ENCODE results near the gene PTHLH. TPM values are rescaled to one million over a fixed set of nuclear protein-coding genes. Genes with fewer than 3 reads are reported as not detected.

Gene PTHLH
- total RNA-seq, 1 donor: not detected

DNA sequence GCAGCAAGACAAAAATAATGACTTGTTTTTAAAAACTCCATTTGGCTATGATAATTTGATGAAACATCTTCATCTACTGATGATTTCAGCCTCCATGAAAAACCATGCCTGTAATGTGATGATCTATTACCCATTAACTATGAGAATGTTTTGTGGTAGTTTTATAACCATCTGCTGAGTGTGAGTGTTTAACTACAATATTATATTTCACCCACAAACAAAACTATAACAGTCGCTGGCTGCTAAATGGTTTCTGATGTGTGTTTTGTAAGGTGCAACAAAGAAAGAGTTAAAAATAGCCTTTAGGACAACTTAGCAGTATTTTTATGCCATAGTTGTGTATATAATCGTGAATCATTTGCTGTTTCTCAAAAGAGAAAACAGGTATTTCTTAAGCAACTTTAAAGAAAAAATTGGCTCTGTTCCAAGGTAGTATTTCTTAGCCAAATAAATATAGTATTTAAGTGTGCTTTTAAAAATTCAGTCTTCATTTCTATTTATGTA lies 4.9 kb downstream of the PTHLH start:
- Histone ChIP-seq H3K27me3 (ENCODE audit: insufficient read depth, low read length) (peaks cover 80% of the 10 kb centered on the region), H3K4me3 (ENCODE audit: low read length) (no peak overlapping the region), H3K9me3 (ENCODE audit: low read depth, low read length) (no peaks in the 10 kb centered on the region), H3K4me1 (ENCODE audit: insufficient read depth, low read length) (peaks cover 13% of the 10 kb centered on the region)

DNA sequence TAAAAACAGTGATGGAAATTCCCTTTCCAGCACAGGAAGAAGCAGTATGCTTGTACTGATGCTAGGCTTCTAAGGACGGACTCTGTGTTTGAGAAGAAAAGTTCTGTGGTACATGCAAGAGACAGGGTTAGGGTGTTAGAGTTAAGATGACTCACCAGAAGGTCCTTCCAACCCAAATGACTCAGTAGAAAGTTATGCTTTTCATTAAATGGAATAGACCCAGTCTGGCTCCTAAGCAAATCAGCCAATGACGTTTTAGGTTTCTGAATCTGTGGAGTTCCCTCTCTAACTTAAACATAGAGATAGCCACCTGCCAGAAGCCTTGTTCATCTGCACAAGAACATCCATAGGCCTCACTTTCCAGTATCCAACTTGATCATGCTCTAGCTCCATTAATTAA lies 5.7 kb downstream of the PTHLH start:
- Histone ChIP-seq H3K27me3 (ENCODE audit: insufficient read depth, low read length) (peaks cover 77% of the 10 kb centered on the region), H3K9me3 (ENCODE audit: low read depth, low read length) (no peaks in the 10 kb centered on the region), H3K4me1 (ENCODE audit: insufficient read depth, low read length) (peaks cover 13% of the 10 kb centered on the region), H3K4me3 (ENCODE audit: low read length) (no peak overlapping the region)

DNA sequence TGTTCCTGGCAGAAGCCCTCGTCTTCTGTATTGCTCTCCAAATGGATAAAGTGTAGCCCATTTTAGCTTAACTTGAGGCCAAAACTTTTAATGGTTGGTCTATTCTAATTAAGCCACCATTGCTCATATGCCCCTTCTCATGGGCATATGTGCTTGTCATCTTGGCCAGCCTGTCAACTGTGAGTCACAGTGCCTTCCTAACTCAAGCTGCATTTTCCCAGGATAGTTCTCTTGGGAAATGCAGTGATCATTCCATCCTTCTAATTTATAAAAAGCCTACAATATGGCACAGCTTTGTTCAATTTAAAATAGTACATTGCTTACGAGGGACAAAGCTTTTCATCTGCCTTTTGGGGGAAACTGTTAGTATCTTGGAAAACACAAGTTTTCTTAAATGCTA lies 6.6 kb downstream of the PTHLH start:
- Histone ChIP-seq H3K9me3 (ENCODE audit: low read depth, low read length) (no peaks in the 10 kb centered on the region), H3K4me1 (ENCODE audit: insufficient read depth, low read length) (peaks cover 13% of the 10 kb centered on the region), H3K27me3 (ENCODE audit: insufficient read depth, low read length) (peaks cover 68% of the 10 kb centered on the region), H3K4me3 (ENCODE audit: low read length) (no peak overlapping the region)

DNA sequence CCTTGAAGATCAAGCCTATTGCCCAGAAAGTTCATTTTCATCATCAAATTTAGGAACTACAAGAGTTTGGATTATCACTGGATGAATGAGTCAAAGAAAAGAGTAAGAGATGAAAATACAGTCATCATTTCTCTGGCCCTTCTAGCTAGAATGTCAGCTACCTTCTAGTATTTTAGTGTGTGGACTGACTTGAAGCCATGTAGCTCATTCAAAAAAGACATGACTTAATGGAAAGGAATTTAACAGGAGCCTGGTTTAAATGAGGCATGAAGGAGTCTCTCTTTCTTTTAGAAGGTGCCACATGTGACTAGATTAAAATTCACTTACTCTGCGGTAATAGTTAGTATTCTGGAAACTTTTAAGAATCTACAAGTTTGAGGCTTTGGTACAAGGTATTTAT lies 7.1 kb downstream of the PTHLH start:
- peaks cover 13% of the 10 kb centered on the region for H3K4me1 ChIP-seq (ENCODE audit: insufficient read depth, low read length)
- H3K9me3 ChIP-seq (ENCODE audit: low read depth, low read length): no peaks in the 10 kb centered on the region
- peaks cover 63% of the 10 kb centered on the region for H3K27me3 ChIP-seq (ENCODE audit: insufficient read depth, low read length)
- no peak overlapping the region for H3K4me3 ChIP-seq (ENCODE audit: low read length)

DNA sequence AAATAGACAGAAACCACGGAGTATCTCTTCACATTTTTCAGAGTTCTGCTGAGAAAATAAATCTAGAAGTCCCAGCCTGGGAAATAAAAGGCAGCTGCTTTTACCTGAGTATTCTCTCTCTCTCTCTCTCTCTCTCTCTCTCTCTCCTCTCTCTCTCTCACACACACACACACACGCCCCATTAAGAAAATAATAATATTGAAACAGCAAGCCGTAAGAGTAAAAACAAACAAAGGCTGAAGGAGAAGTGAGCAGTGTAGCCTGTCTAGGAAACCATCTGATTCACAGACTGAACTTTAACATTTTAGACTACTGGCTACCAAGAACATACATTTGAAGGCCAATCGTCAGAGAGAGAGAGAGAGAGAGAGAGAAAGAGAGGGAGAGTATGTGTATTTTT lies 8.4 kb downstream of the PTHLH start:
- Histone ChIP-seq H3K4me1 (ENCODE audit: insufficient read depth, low read length) (peaks cover 4% of the 10 kb centered on the region), H3K4me3 (ENCODE audit: low read length) (no peak overlapping the region), H3K9me3 (ENCODE audit: low read depth, low read length) (no peaks in the 10 kb centered on the region), H3K27me3 (ENCODE audit: insufficient read depth, low read length) (peaks cover 64% of the 10 kb centered on the region)

DNA sequence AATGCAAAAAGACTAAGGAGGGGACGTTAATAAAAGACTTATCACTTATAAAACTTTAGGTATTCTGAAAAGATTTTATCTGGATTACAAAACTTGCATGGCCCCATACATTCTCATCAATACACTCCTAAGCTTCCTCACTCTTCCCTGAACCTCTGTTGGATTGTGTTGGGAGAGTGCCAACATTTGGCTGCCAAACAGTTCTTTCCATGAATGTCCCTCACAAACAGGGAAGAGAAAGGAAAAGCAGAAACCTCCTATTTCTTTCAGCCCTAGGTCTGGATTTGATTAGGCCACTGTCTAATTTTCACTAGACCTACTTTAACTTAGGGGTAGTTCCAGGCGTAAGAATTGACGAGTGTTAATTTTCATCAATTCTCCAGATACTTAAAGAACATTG lies 11.7 kb downstream of the PTHLH start:
- H3K4me1 ChIP-seq (ENCODE audit: insufficient read depth, low read length): no peaks in the 10 kb centered on the region
- no peaks in the 10 kb centered on the region for H3K9me3 ChIP-seq (ENCODE audit: low read depth, low read length)
- H3K4me3 ChIP-seq (ENCODE audit: low read length): no peak overlapping the region
- peaks cover 43% of the 10 kb centered on the region for H3K27me3 ChIP-seq (ENCODE audit: insufficient read depth, low read length)

DNA sequence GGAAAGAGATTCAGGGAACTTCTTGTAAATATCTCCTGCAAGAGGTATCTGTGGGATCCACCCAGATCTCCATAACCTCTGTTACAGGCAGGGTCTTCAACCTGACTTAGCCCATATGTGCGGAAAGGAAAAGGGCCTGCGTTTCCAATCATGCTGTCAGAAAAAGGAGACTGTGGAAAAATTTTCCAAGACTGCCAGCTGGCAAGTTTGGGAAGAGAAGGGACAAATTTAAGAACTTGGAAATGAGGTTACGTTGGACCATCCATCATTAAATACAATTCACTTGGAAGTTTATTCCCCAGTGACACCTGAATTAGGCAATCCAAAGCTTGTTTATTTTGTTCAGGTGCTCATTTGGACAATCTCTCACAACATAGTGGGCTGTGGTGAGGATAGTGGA lies 13.9 kb downstream of the PTHLH start:
- Histone ChIP-seq H3K4me3 (ENCODE audit: low read length) (no peak overlapping the region), H3K9me3 (ENCODE audit: low read depth, low read length) (no peaks in the 10 kb centered on the region), H3K4me1 (ENCODE audit: insufficient read depth, low read length) (no peaks in the 10 kb centered on the region), H3K27me3 (ENCODE audit: insufficient read depth, low read length) (peaks cover 32% of the 10 kb centered on the region)

DNA sequence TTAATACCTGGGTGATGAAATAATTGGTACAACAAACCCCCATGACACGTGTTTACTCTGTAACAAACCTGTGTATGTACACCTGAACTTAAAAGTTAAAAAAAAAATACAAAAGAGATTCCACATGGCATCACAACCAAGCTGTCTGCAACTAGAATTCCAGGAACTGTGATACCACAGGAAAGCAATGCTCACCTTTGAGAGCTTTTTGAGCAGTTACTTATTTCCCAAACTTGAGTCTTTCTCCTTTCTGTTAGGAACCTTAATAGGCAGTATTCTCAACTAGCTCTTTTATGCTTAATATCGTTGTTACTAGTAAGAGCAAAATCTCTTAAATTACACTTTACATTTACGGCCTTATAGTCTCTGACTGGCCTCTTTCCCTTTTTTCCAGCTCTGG lies 15.2 kb downstream of the PTHLH start:
- Histone ChIP-seq H3K4me1 (ENCODE audit: insufficient read depth, low read length) (no peaks in the 10 kb centered on the region), H3K4me3 (ENCODE audit: low read length) (no peak overlapping the region), H3K9me3 (ENCODE audit: low read depth, low read length) (no peaks in the 10 kb centered on the region), H3K27me3 (ENCODE audit: insufficient read depth, low read length) (peaks cover 28% of the 10 kb centered on the region)

DNA sequence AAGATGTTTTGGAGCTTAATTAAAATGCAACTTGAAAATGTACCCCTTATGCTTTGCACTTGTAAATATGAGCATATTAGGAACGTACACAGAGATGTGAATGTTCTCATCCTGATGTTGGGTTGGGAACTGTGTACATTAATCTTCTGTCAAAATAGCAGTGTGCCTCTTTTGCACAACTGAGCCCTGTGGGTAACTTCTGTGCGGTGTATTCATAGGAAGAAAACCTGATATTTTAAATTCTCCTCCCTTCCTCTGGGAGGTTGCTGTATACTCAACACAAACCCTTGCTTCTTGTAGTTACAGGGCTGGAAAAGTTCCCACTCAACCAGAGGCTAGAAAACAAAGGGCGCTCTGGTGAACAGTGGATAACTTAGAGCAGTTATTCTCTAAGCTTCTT lies 18.7 kb downstream of the PTHLH start:
- Histone ChIP-seq H3K4me1 (ENCODE audit: insufficient read depth, low read length) (no peaks in the 10 kb centered on the region), H3K4me3 (ENCODE audit: low read length) (no peak overlapping the region), H3K9me3 (ENCODE audit: low read depth, low read length) (no peaks in the 10 kb centered on the region), H3K27me3 (ENCODE audit: insufficient read depth, low read length) (peaks cover 12% of the 10 kb centered on the region)

DNA sequence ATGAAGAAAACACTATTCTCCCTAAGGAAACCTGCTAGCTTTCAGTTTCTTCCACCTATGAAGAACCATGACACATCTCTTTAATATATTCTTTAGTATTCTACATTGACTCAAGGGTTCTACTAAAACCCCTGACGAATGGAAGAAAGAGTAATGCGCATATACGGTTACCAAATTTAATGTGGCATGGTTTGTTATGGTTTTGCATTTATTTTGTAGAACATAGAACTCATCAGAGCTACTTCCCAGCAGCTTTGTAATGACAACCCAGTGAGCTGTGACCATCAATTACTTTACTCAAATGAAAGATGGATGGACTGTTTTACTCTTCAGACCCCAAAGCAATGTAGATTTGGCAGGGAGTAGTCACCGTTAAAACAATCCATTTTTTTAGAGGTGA lies 19.2 kb downstream of the PTHLH start:
- H3K4me3 ChIP-seq (ENCODE audit: low read length): no peak overlapping the region
- peaks cover 9% of the 10 kb centered on the region for H3K27me3 ChIP-seq (ENCODE audit: insufficient read depth, low read length)
- H3K4me1 ChIP-seq (ENCODE audit: insufficient read depth, low read length): no peaks in the 10 kb centered on the region
- no peaks in the 10 kb centered on the region for H3K9me3 ChIP-seq (ENCODE audit: low read depth, low read length)

DNA sequence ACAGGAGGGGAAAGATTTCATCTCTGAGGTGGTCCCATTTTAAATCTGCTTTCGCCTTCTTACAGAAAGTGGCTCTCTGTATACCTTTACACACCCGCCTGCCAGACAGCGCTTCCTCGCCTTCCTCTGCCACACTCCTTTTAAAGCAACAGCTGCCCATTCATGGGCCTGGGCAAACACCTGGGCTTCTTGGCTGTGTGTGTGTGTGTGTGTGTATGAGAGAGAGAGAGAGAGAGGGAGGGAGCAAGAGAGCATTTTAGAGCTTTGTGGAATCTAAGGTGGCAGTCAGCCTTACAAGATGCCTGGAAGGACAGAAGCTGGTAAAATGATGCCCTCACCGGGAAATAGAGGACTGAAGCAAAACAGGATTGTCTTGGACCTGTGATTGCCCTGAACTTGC lies 20.0 kb downstream of the PTHLH start:
- no peak overlapping the region for H3K4me3 ChIP-seq (ENCODE audit: low read length)
- no peaks in the 10 kb centered on the region for H3K4me1 ChIP-seq (ENCODE audit: insufficient read depth, low read length)
- no peaks in the 10 kb centered on the region for H3K9me3 ChIP-seq (ENCODE audit: low read depth, low read length)
- H3K27me3 ChIP-seq (ENCODE audit: insufficient read depth, low read length): peaks cover 9% of the 10 kb centered on the region

DNA sequence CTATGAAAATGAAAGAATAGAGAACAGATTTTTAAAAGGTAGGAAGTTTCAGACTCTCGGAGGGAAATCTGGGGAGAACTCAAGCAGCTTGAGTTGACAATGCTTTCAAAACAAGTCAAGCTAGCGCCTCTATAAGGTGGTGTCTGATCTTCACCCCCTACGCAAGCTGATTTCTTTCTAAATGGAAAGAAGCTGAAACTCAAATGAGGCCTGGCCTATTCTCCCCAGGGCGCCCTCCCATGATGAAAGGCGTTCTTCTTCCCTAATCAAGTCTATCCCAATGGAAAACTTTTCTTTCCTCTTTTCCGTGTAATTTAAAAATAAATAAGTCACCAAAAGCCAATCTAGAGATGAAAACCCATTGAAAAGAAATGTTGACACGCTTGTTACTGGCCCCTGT lies 20.6 kb downstream of the PTHLH start:
- Histone ChIP-seq H3K4me3 (ENCODE audit: low read length) (no peak overlapping the region), H3K27me3 (ENCODE audit: insufficient read depth, low read length) (peaks cover 9% of the 10 kb centered on the region), H3K4me1 (ENCODE audit: insufficient read depth, low read length) (no peaks in the 10 kb centered on the region), H3K9me3 (ENCODE audit: low read depth, low read length) (no peaks in the 10 kb centered on the region)

DNA sequence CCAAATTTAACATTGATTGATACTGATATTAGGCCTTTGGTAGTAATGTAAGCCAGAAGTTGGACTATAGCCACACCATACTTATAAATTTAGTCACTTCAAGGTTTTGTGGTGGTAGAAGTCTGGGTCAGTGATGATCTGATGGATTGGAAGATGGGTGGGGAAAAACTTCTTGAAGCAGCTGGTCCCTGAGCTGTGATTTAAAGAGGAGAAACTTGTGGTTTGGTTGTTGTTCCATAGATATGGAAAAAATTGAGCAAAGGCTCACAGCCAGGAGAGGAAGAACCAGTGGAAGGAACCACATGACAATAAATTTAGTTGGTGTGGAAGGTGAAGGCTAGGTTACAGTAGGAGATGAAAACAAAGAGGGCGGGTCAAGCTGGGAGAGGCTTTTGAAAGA lies 26.1 kb downstream of the PTHLH start:
- Histone ChIP-seq H3K9me3 (ENCODE audit: low read depth, low read length) (no peaks in the 10 kb centered on the region), H3K4me3 (ENCODE audit: low read length) (no peak overlapping the region)

DNA sequence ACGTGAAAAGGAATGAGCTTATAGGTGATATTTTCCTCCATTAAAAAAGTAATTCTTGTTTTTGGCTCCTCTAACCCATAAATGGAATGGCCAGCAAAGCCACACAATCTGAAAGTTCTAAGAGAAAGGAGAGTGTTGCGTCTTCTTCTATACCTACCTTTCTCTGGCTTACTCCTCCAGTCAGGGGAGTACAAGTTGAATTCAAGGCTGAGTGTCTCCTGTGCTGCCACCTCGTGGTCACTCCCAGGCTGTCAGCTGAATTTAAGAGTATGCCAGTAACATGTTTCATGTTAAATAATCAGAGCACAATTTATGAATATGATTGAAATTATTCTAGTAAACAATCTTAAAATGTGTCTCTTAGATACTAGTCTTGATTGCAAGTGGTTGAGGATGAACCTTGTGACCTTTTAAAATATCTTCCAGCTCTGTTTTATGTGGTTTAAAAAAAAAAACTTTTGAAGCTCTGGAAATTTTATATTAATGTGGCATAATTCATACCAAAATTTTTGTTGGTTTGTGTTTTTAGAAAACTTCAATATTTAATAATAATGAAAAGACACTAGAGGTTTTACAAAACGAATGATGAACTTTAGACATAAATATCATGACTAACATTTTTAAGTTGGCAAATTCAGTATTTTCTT lies 31.7 kb downstream of the PTHLH start:
- Histone ChIP-seq H3K4me1 (ENCODE audit: insufficient read depth, low read length) (no peaks in the 10 kb centered on the region), H3K27me3 (ENCODE audit: insufficient read depth, low read length) (no peaks in the 10 kb centered on the region), H3K9me3 (ENCODE audit: low read depth, low read length) (no peaks in the 10 kb centered on the region), H3K4me3 (ENCODE audit: low read length) (no peak overlapping the region)

More for the DNA sequence above, 26.1 kb downstream of the PTHLH start:
- H3K4me1 ChIP-seq (ENCODE audit: insufficient read depth, low read length): no peaks in the 10 kb centered on the region
- no peaks in the 10 kb centered on the region for H3K27me3 ChIP-seq (ENCODE audit: insufficient read depth, low read length)

DNA sequence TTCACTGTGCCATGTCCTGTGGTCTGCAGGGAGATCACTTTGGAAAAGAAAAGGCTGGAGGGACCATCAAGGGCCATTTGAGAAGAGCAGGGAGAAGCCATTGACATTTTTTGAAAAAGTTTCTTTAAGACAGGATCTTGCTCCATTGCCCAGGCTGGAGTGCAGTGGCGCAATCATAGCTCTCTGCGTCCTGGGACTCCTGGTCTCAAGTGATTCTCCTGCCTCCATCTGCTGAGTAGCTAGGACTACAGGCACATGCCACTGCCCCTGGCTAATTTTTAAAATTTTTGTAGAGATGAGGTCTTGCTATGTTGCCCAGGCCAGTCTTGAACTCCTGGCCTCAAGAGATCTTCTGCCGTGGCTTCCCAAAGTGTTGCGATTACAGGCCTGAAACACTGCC lies 32.3 kb downstream of the PTHLH start:
- H3K4me1 ChIP-seq (ENCODE audit: insufficient read depth, low read length): no peaks in the 10 kb centered on the region
- H3K9me3 ChIP-seq (ENCODE audit: low read depth, low read length): no peaks in the 10 kb centered on the region
- H3K27me3 ChIP-seq (ENCODE audit: insufficient read depth, low read length): no peaks in the 10 kb centered on the region
- no peak overlapping the region for H3K4me3 ChIP-seq (ENCODE audit: low read length)

DNA sequence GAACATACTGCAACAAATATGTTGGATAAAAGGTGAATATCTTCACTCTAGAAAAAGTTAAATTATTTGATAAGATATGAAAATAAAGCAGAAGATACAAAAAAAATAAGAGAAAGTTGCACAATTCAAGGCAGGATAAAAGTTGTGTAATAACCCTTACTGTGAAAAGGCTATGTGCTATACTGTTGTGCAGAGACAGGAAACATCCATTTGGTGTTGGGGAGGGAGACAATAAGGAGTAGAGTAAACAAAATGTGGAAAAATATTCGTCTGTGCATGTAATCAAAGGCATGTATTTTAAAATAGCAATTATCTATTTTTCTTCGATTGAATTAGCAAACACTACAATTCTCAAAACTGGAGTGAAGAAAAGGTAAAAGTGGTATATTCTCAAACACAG lies 34.8 kb downstream of the PTHLH start:
- no peaks in the 10 kb centered on the region for H3K9me3 ChIP-seq (ENCODE audit: low read depth, low read length)
- no peak overlapping the region for H3K4me3 ChIP-seq (ENCODE audit: low read length)
- H3K4me1 ChIP-seq (ENCODE audit: insufficient read depth, low read length): no peaks in the 10 kb centered on the region
- no peaks in the 10 kb centered on the region for H3K27me3 ChIP-seq (ENCODE audit: insufficient read depth, low read length)

Data from mononuclear cell (primary cell).